ENCODE data around the gene FER.
"Not testable (repeated sequence)": the region's sequence is repeated elsewhere in the genome, so short reads cannot be mapped to it uniquely, and the experiment has no call there.

The FER gene

DNA sequence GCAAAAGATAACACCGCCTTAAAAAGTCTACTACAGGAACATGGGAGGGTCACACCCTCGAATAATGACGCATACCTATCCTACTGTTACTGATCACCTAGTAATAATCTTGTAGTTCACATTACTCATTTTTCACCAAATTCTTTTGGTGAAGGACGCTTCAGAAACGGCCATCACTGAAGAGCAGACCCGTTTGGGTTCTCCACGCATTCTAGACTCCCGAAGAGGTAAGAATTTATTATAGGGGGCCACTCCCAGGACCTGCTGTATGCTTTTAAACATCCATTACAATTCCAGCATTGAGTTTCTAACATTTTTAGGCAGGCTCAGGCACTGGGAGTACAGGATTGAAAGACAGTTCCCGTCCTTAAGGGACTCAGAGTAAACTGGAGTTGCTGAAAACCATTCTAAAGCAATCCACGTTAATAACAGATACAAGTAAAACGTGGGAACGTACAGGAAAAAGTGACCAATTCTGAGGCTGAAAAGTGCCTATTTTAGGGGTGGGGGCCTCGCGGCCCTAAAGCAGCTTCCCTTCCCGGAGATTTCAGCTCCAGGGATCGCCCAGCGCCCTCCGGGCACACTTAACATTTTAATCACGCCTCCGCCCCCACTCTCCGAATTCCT, at the start of gene FER:
Gene FER, plus strand, starts transcription at position 124 of the 627 bp plus-strand sequence. CDS start 50,286 bp downstream, outside the sequence.
- Histone ChIP-seq H3K27ac (peak within 1 kb of the TSS; percentile 96), H3K4me1 (no peaks in the 10 kb centered on the region), H2AFZ (peak within 1 kb of the TSS; percentile 92), H3K9ac (peak within 1 kb of the TSS; percentile 96), H3K36me3 (ENCODE audit: control insufficient read depth, insufficient read depth, low read length) (no peaks in the 10 kb centered on the region), H3K27me3 (ENCODE audit: control insufficient read depth, insufficient read depth, low read length) (no peaks in the 10 kb centered on the region), H3K4me2 (ENCODE audit: low read length) (peak within 1 kb of the TSS; percentile 99), H3K79me2 (peaks cover 4% of the 10 kb centered on the region), H3K9me3 (ENCODE audit: control insufficient read depth, low read length) (no peaks in the 10 kb centered on the region), H3K4me3 (ENCODE audit: low read depth, low read length) (peak within 1 kb of the TSS; percentile 97)
- TF ChIP-seq, protein P1, sequence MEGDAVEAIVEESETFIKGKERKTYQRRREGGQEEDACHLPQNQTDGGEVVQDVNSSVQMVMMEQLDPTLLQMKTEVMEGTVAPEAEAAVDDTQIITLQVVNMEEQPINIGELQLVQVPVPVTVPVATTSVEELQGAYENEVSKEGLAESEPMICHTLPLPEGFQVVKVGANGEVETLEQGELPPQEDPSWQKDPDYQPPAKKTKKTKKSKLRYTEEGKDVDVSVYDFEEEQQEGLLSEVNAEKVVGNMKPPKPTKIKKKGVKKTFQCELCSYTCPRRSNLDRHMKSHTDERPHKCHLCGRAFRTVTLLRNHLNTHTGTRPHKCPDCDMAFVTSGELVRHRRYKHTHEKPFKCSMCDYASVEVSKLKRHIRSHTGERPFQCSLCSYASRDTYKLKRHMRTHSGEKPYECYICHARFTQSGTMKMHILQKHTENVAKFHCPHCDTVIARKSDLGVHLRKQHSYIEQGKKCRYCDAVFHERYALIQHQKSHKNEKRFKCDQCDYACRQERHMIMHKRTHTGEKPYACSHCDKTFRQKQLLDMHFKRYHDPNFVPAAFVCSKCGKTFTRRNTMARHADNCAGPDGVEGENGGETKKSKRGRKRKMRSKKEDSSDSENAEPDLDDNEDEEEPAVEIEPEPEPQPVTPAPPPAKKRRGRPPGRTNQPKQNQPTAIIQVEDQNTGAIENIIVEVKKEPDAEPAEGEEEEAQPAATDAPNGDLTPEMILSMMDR (IDR thresholded peaks at IDR 0.05): no peak

DNA sequence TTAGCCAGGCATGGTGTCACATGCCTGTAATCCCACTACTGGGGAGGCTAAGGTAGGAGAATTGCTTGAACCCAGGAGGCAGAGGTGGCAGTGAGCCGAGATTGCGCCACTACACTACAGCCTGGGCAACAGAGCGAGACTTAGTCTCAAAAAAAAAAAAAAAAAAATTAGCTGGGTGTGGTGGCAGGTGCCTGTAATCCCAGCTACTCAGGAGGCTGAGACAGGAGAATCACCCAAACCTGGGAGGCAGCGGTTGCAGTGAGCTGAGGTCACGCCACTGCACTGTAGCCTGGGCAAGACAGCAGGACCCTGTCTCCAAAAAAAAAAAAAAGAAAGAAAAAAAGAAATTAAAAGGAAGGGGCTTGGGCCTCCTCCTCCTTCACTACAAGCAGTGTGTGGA, 47.3 kb upstream of the FER start:
- H3K4me2 ChIP-seq (ENCODE audit: low read length); H3K27me3 ChIP-seq (ENCODE audit: control insufficient read depth, insufficient read depth, low read length); H3K4me1 ChIP-seq; H3K27ac ChIP-seq; H3K79me2 ChIP-seq; H3K36me3 ChIP-seq (ENCODE audit: control insufficient read depth, insufficient read depth, low read length); H3K4me3 ChIP-seq (ENCODE audit: low read depth, low read length); H3K9me3 ChIP-seq (ENCODE audit: control insufficient read depth, low read length); H3K9ac ChIP-seq; H2AFZ ChIP-seq: not testable (repeated sequence)

DNA sequence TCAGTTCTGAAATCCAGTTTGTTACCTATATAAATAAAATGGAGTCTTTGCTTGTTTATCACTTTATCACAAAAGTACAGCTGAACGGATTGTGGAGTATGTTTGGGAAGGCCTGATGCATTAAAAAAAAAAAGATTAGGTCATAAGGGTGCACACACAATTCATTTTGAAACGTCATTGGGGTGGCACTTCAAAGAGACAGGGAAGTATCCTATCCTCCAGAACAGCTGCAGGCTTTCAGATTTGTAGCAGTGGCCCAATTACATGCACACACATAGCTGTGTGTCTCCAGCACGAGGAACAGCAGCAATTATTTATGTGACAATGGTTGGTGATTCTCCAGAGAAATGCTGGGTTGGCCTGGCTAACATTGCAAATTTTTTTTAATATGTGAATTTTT, 46.8 kb upstream of the FER start:
- no peak overlapping the region for H3K4me2 ChIP-seq (ENCODE audit: low read length)

DNA sequence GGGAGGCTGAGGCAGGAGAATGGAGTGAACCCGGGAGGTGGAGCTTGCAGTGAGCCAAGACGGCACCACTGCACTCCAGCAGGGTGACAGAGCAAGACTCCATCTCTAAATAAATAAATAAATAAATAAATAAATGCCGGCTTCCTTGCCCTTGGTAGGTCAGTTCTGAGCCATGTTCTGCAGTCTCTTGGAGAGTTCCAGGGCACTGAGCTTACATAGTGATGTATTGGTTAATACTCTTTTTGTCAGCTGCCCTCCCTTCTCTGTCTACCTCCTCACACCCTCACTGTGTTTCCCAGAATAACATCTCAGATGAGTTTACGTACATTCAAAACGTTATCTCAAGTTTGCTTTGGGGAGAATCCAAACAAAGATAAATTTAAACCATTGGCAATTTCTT, 45.2 kb upstream of the FER start:
- Histone ChIP-seq H3K9ac (no peak overlapping the region), H3K36me3 (ENCODE audit: control insufficient read depth, insufficient read depth, low read length) (no peaks in the 10 kb centered on the region), H3K4me2 (ENCODE audit: low read length) (no peak overlapping the region), H3K79me2 (no peaks in the 10 kb centered on the region), H3K27me3 (ENCODE audit: control insufficient read depth, insufficient read depth, low read length) (no peaks in the 10 kb centered on the region), H3K9me3 (ENCODE audit: control insufficient read depth, low read length) (no peaks in the 10 kb centered on the region), H2AFZ (no peak overlapping the region), H3K4me3 (ENCODE audit: low read depth, low read length) (no peak overlapping the region), H3K4me1 (no peaks in the 10 kb centered on the region), H3K27ac (no peak overlapping the region)
- TF ChIP-seq, protein P1 (IDR thresholded peaks at IDR 0.05): no peak

More for the DNA sequence above, 46.8 kb upstream of the FER start:
- Histone ChIP-seq H3K79me2 (no peaks in the 10 kb centered on the region), H2AFZ (no peak overlapping the region), H3K36me3 (ENCODE audit: control insufficient read depth, insufficient read depth, low read length) (no peaks in the 10 kb centered on the region), H3K9ac (no peak overlapping the region), H3K27ac (no peak overlapping the region), H3K4me3 (ENCODE audit: low read depth, low read length) (no peak overlapping the region), H3K27me3 (ENCODE audit: control insufficient read depth, insufficient read depth, low read length) (no peaks in the 10 kb centered on the region), H3K9me3 (ENCODE audit: control insufficient read depth, low read length) (no peaks in the 10 kb centered on the region), H3K4me1 (no peaks in the 10 kb centered on the region)
- TF ChIP-seq, protein P1 (IDR thresholded peaks at IDR 0.05): no peak

DNA sequence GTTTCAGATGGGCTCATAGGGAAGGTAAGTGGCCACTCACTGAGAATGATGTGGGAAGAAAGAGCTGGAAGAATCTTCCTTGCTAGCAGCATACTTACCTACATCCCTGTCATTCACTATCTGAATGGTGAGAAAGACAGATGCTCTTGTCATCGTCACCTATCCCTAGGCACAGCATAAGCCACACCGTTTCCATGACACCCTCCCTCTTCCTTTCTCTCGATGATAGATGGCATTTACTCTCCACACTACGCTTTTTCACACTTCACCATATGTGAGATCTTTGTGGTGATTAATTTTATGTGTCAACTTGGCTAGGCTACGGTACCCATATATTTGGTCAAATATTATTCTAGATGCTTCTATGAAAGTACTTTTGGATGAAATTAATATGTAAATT, 44.4 kb upstream of the FER start:
- Histone ChIP-seq H2AFZ (no peak overlapping the region), H3K9me3 (ENCODE audit: control insufficient read depth, low read length) (no peaks in the 10 kb centered on the region), H3K27ac (no peak overlapping the region), H3K4me1 (no peaks in the 10 kb centered on the region), H3K79me2 (no peaks in the 10 kb centered on the region), H3K4me2 (ENCODE audit: low read length) (no peak overlapping the region), H3K27me3 (ENCODE audit: control insufficient read depth, insufficient read depth, low read length) (no peaks in the 10 kb centered on the region), H3K9ac (no peak overlapping the region), H3K4me3 (ENCODE audit: low read depth, low read length) (no peak overlapping the region), H3K36me3 (ENCODE audit: control insufficient read depth, insufficient read depth, low read length) (no peaks in the 10 kb centered on the region)
- TF ChIP-seq, protein P1 (IDR thresholded peaks at IDR 0.05): no peak

All from parathyroid adenoma (tissue), 2 donors.